CD4-positive, alpha-beta T cell treated with Interleukin-4 for 4 hours (primary cell): ENCODE data around the gene SLC44A1.

Experiments used
- DNase-seq: peaks from one replicate; pipeline ENCODE4 v3.0.0-alpha.2; 2020

SLC44A1 gene

DNA sequence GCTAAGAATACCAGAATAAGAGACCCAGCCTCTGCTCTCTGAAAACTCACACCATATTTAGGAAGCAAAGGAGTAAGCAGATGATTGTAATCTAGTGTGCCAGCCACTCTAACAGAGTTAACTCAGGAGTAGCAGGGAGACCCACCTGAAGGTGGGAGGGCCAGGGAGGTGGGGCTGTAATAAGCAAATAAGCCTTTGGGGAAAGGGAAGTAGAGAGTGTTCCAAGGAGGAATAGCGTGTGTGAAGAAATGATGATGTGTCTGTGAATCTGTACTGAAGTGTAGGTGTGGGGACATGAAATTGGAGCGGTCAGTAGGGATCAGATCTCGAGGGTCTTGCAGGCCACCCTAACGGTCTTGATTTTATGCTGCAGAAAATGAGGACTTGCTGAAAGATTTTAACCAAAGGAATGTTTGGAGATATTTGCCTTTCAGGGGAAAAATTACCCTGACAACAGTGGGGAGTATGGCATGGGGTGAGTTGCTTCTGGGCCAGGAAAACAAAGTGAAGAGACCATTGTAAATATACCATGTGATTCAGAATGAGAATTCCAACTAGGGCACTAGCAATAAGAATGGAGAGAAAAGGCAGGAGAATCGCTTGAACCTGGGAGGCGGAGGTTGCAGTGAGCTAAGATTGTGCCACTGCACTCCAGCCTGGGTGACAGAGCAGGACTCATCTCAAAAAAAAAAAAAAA, 159.2 kb downstream of the SLC44A1 start:
- DNase-seq, result no peak

GRCh38 chr9:105405514-105406131, 161.2 kb downstream of the SLC44A1 start:
- peak; percentile 74 for DNase-seq

GRCh38 chr9:105406369-105406768, 161.9 kb downstream of the SLC44A1 start:
- no peak for DNase-seq

DNA sequence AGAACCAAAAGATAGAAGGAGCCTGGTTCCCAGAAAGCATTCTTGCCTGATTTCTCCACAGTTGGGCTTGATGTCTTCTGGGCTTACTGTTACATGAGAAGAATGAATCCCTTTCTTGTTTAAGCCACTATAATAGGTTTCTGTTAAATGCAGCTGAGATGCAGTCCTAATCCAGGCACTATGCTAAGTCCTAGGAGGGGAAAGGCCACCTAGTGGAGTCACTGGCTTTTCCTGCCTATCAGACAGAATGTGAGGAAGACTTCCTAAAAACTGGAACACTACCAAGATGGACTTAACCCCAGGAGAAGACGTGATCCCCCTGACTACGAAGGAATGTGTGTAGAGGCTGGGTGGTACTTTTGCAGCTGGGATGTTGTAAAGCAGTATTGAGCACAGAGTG, 169.1 kb downstream of the SLC44A1 start:
- no peak for DNase-seq

- DNase-seq, result peak; percentile 63
These were observed 170.7 kb downstream of the SLC44A1 start for GRCh38 chr9:105414947-105415661.

DNA sequence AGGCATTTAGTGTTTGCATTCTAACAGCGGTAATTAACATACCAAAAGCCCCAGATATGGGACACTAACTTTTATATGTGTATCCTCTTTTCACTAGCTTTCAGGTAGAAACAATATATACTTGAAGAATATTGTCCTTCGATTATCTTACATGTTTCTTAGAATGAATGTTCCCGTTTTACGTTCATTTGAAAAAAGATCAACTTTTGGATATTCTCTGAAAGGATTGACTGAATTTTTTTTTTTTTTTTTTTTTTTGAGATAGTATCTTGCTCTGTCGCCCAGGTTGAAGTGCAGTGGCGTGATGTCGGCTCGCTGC, 171.2 kb downstream of the SLC44A1 start:
- no peak for DNase-seq

- no peak for DNase-seq
These were observed 172.4 kb downstream of the SLC44A1 start for GRCh38 chr9:105416840-105417239.

DNA sequence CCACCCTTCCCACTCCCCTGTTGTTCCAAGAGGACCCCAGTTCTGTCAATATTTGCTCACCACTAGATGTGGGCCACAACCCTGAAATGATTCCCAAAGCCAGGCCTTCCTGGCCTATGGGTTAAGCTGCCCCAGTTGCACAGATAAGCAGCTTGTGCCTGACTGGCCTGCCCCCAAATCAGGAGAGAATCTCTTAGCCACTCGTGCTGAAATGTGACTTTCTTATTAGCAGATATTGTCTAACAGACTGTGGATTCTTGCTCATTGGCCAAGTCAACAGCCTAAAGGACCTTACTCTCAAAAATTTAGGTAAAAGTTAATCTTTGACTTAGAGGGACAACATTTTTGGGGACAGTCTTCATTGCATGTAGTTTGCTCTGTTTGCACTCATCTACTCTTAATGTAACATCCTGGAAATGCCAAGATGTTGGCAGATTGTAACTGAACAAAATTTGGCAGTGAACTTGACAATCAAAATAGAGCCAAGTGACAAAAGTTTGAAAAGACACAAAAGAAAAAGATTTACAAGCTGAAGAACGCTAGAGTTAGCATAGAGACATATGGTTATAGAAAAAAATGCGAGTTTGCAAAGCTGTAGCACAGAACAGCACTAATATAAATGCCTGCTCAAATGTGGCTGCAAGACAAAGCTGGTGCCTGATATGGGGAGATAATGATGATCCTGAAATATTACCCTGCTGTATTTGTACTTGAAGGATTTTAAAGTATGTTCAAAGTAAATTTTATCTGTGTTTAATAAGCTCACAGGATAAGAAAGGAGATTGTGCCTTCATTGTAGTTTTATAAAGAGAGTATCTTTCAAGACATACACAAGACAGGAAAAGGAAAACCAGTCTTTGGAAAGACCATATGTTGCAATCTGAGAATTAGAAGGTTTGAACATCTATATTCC, 174.4 kb downstream of the SLC44A1 start:
- no peak for DNase-seq

DNA sequence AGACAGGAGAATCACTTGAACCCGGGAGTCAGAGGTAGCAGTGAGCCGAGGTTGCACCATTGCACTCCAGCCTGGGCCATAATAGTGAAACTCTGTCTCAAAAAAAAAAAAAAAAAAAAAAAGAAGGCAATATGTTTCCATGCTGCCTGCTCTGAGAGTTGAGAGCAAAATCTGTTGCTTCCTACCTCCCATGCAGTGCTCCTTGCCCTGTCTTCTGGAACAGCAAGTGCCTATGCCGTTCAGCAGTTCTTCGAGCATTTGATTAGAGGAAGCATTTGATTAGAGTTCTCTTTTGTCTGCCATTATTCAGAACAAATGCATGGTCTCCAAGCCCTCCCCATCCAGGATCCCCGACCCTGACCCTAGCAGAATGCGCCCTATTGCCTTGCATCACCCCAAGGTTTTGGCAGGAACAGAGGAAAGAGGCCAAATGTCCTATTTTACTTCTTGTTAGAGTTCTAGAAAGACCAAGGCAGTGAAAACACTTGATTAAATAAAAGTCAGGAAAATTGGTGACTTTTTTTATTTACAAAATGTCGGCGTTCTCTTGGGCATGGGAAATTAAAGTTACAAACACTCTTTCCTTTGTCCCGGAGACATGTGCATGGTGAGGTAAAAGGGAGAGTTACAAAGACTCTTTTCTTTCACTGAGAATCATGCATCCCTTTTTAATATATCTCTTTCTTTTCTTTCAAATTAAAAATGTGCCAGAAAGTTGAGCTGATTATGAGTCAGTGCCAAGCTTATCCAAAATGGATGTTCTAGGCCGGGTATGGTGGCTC, 175.6 kb downstream of the SLC44A1 start:
- no peak for DNase-seq

GRCh38 chr9:105421154-105421553, 176.7 kb downstream of the SLC44A1 start:
- DNase-seq, result no peak

DNA sequence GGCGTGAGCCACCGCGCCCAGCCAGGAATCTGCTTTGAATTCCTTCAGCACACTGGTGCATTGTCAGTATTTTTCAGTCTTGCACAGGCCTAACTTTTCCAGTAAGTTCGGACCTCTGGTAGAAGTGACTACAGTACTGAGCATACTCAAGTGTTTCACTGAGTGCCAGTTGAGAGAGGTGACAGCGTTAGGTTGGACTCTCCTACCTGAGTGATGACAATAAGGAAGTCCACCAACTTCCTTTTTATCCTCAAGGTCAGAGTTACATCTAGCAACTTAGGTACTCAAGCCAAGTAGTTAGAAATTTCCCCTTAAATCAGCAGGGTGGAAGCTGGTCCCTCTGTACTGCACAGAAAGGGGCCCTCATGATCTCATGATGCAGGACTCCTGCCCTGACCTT, 177.4 kb downstream of the SLC44A1 start:
- DNase-seq, result no peak

- DNase-seq, result no peak
These were observed 181.5 kb downstream of the SLC44A1 start for GRCh38 chr9:105425816-105426433.

GRCh38 chr9:105426657-105427056, 182.2 kb downstream of the SLC44A1 start:
- DNase-seq, result no peak

DNA sequence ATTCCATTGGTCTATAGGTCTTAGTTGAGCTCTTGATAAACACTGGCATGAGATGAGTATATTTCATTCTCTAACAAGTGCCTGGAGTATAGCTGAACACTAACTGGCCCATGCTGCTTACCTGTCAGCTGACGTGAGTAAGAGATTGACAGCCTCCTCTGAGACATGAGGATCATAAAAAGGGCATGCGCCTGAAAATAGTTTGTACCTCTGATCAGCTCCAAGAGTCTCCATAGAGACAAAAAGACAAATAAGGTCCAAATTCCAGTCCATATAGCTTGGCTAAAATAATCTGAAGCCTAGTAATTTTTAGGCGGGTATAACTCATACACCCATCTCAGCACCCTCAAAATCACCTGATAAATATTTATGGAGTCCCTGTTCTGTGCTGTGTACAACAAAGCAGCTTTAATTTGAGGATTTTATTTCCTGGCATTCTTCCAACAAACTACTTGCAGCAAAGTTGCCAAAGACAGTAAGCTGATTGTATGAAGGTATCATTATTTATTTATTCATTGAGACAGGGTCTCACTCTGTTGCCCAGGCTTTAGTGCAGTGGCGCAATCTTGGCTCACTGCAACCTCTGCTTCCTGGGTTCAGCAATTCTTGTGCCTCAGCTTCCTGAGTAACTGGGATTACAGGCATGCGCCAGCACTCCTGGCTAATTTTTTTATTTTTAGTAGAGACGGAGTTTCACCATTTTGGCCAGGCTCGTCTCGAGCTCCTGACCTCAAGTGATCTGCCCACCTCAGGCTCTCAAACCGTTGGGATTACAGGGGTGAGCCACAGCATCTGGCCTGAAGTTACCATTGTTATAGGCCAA, 187.2 kb downstream of the SLC44A1 start:
- no peak for DNase-seq

GRCh38 chr9:105432247-105432842, 187.9 kb downstream of the SLC44A1 start:
- DNase-seq, result no peak

- no peak for DNase-seq
These were observed 191.0 kb downstream of the SLC44A1 start for GRCh38 chr9:105435453-105435852.

- no peak for DNase-seq
These were observed 192.3 kb downstream of the SLC44A1 start for GRCh38 chr9:105436783-105437182.

DNA sequence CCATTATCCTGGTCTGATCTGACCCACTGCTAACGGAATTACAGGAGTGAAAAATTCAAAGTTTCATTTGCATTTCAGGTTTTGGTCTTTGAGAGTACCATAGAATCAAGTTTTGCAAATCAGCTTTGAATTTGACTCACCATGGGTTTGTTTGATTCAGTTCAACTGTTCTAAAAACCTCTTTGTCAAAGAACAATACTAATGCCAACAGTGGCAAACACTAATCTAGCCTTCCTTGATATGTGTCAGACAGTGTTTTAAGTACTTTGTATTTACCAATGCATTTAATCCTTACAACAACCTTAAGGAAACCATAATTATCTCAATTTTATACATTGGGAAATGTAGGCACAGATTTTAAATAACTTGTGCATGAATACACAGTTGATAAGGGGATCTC, 193.3 kb downstream of the SLC44A1 start:
- no peak for DNase-seq

DNA sequence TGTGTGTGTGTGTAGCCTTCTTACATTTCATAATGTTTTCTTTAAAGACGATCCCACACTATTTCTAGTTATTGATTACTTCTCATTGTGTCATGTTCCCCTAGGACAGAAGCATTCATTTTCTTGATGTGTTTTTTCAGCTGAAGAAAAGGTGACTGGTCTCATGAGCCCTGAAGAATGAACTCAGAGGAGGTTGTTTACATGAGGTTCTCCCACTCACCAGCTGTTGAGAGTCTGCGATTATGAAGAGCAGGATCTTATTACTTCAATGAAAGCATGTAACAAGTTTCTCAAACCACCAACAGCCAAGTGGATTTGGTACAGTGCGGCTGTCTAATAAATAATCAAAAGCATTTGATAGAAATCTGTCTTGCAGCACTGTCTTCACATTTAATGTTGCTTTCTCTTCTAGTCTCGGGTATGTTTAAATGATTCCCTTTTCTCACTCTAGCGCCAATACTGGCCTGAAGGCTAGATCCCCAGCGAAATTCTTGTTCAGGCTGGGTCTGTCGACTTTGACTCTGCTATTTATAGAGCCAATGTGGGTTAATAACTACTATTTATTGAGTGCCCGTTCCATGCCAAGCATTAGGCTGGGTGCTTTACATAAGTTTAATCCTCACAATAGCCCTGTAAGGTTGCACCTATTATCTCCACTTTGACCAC, 193.8 kb downstream of the SLC44A1 start:
- no peak for DNase-seq

GRCh38 chr9:105439428-105439827, 195.0 kb downstream of the SLC44A1 start:
- DNase-seq, result no peak
